K562 (cell line): ENCODE measurements around the gene CELA3B. TPM values are rescaled to one million over a fixed set of nuclear protein-coding genes. Genes with fewer than 3 reads are reported as not detected.

Experiments
- CBX1 ChIP-seq: sonication (generic); IDR thresholded peaks from 2 replicates; pipeline ENCODE4 v1.6.1; 2016; ENCODE audit warnings: antibody characterized with exemption, low read depth, mild to moderate bottlenecking
- CEBPB ChIP-seq: fragments of 450-650 bp; IDR thresholded peaks from 2 replicates; pipeline ENCODE4 v1.6.1; 2016; ENCODE audit warnings: missing genetic modification characterization, missing compliant biosample characterization
- CHD7 ChIP-seq: fragments of 200-600 bp; sonication (generic); IDR thresholded peaks from one replicate; pipeline ENCODE4 v1.6.1; 2012; ENCODE audit warnings: mild to moderate bottlenecking, low read depth, low read length, inconsistent platforms
- HMG20A ChIP-seq: fragments of 450-650 bp; formaldehyde crosslinking; conservative IDR thresholded peaks from 2 replicates; pipeline ENCODE4 v1.4.0; 2020; ENCODE audit warnings: mild to moderate bottlenecking, mixed read lengths
- KLF13 ChIP-seq: fragments of 450-650 bp; IDR thresholded peaks from 2 replicates; pipeline ENCODE4 v1.6.1; 2016; ENCODE audit warnings: missing genetic modification characterization, low read depth, mild to moderate bottlenecking, missing compliant biosample characterization, moderate library complexity, borderline replicate concordance
- PREB ChIP-seq: sonication (generic); formaldehyde crosslinking; IDR thresholded peaks from 2 replicates; pipeline ENCODE4 v1.8.1; 2023; ENCODE audit warnings: mild to moderate bottlenecking, missing genetic modification reagents
- PRMT5 ChIP-seq: sonication (generic); formaldehyde crosslinking; IDR thresholded peaks from 2 replicates; pipeline ENCODE4 v1.5.0; 2020; ENCODE audit warnings: missing genetic modification reagents
- SAFB ChIP-seq: fragments of 200-400 bp; formaldehyde crosslinking; IDR thresholded peaks from 2 replicates; pipeline ENCODE4 v1.6.1; 2017; ENCODE audit warnings: low read depth, low read length, borderline replicate concordance
- SIN3B ChIP-seq: fragments of 450-650 bp; IDR thresholded peaks from 2 replicates; pipeline ENCODE4 v1.6.1; 2017; ENCODE audit warnings: low read depth, mild to moderate bottlenecking, moderate library complexity
- SLC30A9 ChIP-seq: fragments of 250-450 bp; sonication (Bioruptor Pico); IDR thresholded peaks from 2 replicates; pipeline ENCODE4 v1.8.0; 2022; ENCODE audit warnings: mild to moderate bottlenecking, moderate library complexity
- YBX1 ChIP-seq: fragments of 450-650 bp; IDR thresholded peaks from 2 replicates; pipeline ENCODE4 v1.7.1; 2016; ENCODE audit warnings: mild to moderate bottlenecking
- ZNF23 ChIP-seq: fragments of 250-450 bp; sonication (Bioruptor Pico); IDR thresholded peaks from 2 replicates; pipeline ENCODE4 v1.4.0; 2020; ENCODE audit warnings: mild to moderate bottlenecking
- ZNF584 ChIP-seq: fragments of 200-800 bp; sonication (Bioruptor generic); IDR thresholded peaks from 2 replicates; pipeline ENCODE4 v1.6.1; 2016; ENCODE audit warnings: low read depth, mild to moderate bottlenecking, missing genetic modification characterization, missing compliant biosample characterization
- ZNF695 ChIP-seq: fragments of 450-650 bp; formaldehyde crosslinking; IDR thresholded peaks from 2 replicates; pipeline ENCODE4 v1.4.0; 2020; ENCODE audit warnings: mild to moderate bottlenecking, moderate library complexity
- polyA plus RNA-seq, 8 experiments: library from polyadenylated mRNA; depleted of rRNA in 4 of 8; stranded (reverse) in 5 of 8; unstranded in 3 of 8; fragments of >200 nt; fragmentation: Nextera tagmentation in 2 of 8; fragmentation: Illumina TruSeq in 1 of 8; extraction: Ambion mirVana in 2 of 8; extraction: Trizol in 1 of 8; gene quantifications; 2 replicates each; pipeline versions ENCODE4 v1.2.1 to v1.2.3, GENCODE V29; 2011 to 2014; ENCODE audit warnings: inconsistent platforms in 1 of 8, missing spikeins in 1 of 8
- total RNA-seq, 7 experiments: library from RNA; depleted of rRNA in 6 of 7; stranded (reverse); fragments of >200 nt in 6 of 7; fragmentation: Illumina TruSeq in 2 of 7; extraction: Trizol in 2 of 7; gene quantifications; 2 replicates each; pipeline versions ENCODE4 v1.2.1 to v1.2.3, GENCODE V29; 2011 to 2021; ENCODE audit warnings: low replicate concordance in 1 of 7

The CELA3B gene
- total and polyA plus RNA-seq, 9 of the 15 experiments (the other 6 are each of a cell fraction or from before 2014, with no cell fraction given) = 3.1 TPM; not detected in 8

GRCh38 chr1:22025368-22026155 lies 48.7 kb downstream of the CELA3B start (continued):
- TF ChIP-seq ZNF695 (CRISPR knock-in tag) (peak; percentile 69; the same call in 1 of the 2 replicates), SLC30A9 (no peak), CHD7 (no peak), SAFB (no peak), ZNF584 (CRISPR knock-in tag) (no peak), CBX1 (peak; percentile 6; the same call in 1 of the 2 replicates), ZNF23 (CRISPR knock-in tag) (no peak), PRMT5 (CRISPR knock-in tag) (no peak), YBX1 (no peak), KLF13 (tag) (peak; percentile 77; the same call in 1 of the 2 replicates), SIN3B (peak; percentile 77; the same call in 1 of the 2 replicates), HMG20A (no peak), PREB (no peak), CEBPB (no peak)
